ENCODE data around the gene PPP1R12A.

PPP1R12A gene

GRCh38 chr12:79935624-79936345 is 888 bp upstream of the PPP1R12A start:
- peak overlapping the region; percentile 87 for H3K27ac ChIP-seq
- no peak for TF ChIP-seq ZFX (IDR thresholded peaks at IDR 0.05; ENCODE audit: borderline replicate concordance)
- TF ChIP-seq, protein P1, sequence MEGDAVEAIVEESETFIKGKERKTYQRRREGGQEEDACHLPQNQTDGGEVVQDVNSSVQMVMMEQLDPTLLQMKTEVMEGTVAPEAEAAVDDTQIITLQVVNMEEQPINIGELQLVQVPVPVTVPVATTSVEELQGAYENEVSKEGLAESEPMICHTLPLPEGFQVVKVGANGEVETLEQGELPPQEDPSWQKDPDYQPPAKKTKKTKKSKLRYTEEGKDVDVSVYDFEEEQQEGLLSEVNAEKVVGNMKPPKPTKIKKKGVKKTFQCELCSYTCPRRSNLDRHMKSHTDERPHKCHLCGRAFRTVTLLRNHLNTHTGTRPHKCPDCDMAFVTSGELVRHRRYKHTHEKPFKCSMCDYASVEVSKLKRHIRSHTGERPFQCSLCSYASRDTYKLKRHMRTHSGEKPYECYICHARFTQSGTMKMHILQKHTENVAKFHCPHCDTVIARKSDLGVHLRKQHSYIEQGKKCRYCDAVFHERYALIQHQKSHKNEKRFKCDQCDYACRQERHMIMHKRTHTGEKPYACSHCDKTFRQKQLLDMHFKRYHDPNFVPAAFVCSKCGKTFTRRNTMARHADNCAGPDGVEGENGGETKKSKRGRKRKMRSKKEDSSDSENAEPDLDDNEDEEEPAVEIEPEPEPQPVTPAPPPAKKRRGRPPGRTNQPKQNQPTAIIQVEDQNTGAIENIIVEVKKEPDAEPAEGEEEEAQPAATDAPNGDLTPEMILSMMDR (IDR thresholded peaks at IDR 0.05): no peak

GRCh38 chr12:79934281-79935020 is 446 bp downstream of the PPP1R12A start:
- peak overlapping the region; percentile 87 for H3K27ac ChIP-seq
- TF ChIP-seq, protein P1 (IDR thresholded peaks at IDR 0.05): no peak
- TF ChIP-seq ZFX (IDR thresholded peaks at IDR 0.05; ENCODE audit: borderline replicate concordance): no peak

DNA sequence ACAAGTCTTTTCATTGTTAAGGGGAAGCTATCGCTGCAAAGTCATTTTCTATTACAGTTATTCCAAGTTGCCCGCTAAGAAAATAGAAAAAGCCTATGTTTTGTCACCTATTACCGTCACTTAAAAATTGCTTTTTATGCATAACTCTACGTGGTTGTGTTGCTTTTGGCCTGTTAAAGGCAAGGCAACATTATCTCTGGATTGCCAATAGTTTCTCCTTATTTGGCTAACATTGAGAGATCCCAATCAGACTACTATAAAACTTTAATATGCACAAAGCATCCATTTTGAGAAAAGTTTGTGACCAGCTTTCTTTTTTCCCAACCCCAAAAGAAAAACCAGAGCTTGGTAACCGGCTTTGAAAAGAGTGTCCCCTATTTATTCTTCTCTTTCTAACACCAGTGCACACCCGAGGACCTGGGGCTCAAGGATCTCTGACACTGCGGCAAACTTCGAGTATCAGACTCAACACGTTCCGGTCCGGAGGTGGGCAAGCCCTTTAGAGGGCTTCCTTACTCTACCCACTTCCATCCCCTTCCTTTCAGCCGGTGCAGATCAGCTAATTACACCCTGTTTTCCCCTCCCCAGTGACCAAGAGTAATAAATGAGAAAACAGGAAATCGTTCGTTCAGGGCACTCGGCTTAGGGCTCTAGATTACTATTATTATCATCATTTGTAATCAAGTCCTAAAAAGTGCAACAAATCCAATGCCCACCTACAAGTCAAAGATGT is 1.2 kb downstream of the PPP1R12A start:
- H3K27ac ChIP-seq: peak overlapping the region; percentile 87
- TF ChIP-seq, protein P1 (IDR thresholded peaks at IDR 0.05): no peak
- TF ChIP-seq ZFX (IDR thresholded peaks at IDR 0.05; ENCODE audit: borderline replicate concordance): no peak

DNA sequence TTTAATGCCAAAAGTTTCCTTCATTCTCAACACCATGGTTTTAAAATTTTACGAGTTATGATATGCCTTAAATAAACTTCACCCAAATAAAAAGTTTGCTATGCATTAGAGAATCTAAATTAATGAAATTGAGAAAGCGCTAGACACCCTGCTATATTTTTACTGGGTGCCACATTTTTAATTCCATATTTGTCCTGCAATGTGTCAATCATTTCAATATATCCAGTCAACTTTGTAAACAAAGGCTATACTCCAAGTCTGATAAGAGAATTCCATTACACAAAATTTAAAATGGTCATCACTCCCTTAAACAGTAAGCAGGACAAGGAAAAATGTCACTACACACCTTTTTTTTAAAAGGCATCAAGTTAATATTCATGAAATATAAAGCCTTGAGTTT is 1.9 kb downstream of the PPP1R12A start:
- H3K27ac ChIP-seq: peak overlapping the region; percentile 87
- TF ChIP-seq ZFX (IDR thresholded peaks at IDR 0.05; ENCODE audit: borderline replicate concordance): no peak
- TF ChIP-seq, protein P1 (IDR thresholded peaks at IDR 0.05): no peak

- TF ChIP-seq, protein P1 (IDR thresholded peaks at IDR 0.05): no peak
- no peak for TF ChIP-seq ZFX (IDR thresholded peaks at IDR 0.05; ENCODE audit: borderline replicate concordance)
- H3K27ac ChIP-seq: no peak overlapping the region
These were observed 2.5 kb downstream of the PPP1R12A start for GRCh38 chr12:79932357-79932756.

GRCh38 chr12:79929065-79929464 is 5.8 kb downstream of the PPP1R12A start:
- H3K27ac ChIP-seq: no peak overlapping the region

More at GRCh38 chr12:79929065-79929464, 5.8 kb downstream of the PPP1R12A start:
- TF ChIP-seq, protein P1 (IDR thresholded peaks at IDR 0.05): no peak
- no peak for TF ChIP-seq ZFX (IDR thresholded peaks at IDR 0.05; ENCODE audit: borderline replicate concordance)
